Left renal pelvis (tissue), 4 donors: ENCODE results near the gene ASB4. TPM values are rescaled to one million over a fixed set of nuclear protein-coding genes. Genes with fewer than 3 reads are reported as not detected.

Experiments used
- polyA plus RNA-seq, 4 donors: library from polyadenylated mRNA; unstranded; fragments of 120-200 nt; gene quantifications; one replicate each; pipeline ENCODE4 v1.2.1, GENCODE V29; 2013; ENCODE audit not compliant: insufficient read length in 4 of 4

Gene ASB4
- polyA plus RNA-seq, 4 donors = 0.11 to 0.26 (median 0.23) TPM; not detected in 1

Other genes starting within 250 kb of the ASB4 start
- 1 to 10 TPM in 1 of 4 donors, under 1 TPM in 3; 0.39 to 1.0 (median 0.94) TPM for gene PON1, start 161.4 kb upstream of the ASB4 start, polyA plus RNA-seq
- gene PON3, start 89.6 kb upstream of the ASB4 start, polyA plus RNA-seq = 1 to 10 TPM; 1.8 to 2.4 (median 2.3) TPM
- gene PON2, start 50.9 kb upstream of the ASB4 start, polyA plus RNA-seq = 100 to 1,000 TPM; 107 to 240 (median 163) TPM
- gene PDK4, start 110.6 kb downstream of the ASB4 start, polyA plus RNA-seq = 10 to 100 TPM; 14.2 to 33.3 (median 20.0) TPM